IPS DF 19.7 (cell line): ENCODE measurements around the gene CDK5RAP3.

Experiments used
- DNase-seq: peaks from one replicate; pipeline ENCODE4 v3.0.0-alpha.2; 2013; ENCODE audit warnings: low read depth, low spot score

Gene CDK5RAP3

GRCh38 chr17:48024149-48025039 lies 53.5 kb downstream of the CDK5RAP3 start:
- no peak for DNase-seq

- DNase-seq: no peak
Observed at GRCh38 chr17:48025040-48025903, 54.4 kb downstream of the CDK5RAP3 start.

GRCh38 chr17:48025904-48026501 lies 55.1 kb downstream of the CDK5RAP3 start:
- no peak for DNase-seq

DNA sequence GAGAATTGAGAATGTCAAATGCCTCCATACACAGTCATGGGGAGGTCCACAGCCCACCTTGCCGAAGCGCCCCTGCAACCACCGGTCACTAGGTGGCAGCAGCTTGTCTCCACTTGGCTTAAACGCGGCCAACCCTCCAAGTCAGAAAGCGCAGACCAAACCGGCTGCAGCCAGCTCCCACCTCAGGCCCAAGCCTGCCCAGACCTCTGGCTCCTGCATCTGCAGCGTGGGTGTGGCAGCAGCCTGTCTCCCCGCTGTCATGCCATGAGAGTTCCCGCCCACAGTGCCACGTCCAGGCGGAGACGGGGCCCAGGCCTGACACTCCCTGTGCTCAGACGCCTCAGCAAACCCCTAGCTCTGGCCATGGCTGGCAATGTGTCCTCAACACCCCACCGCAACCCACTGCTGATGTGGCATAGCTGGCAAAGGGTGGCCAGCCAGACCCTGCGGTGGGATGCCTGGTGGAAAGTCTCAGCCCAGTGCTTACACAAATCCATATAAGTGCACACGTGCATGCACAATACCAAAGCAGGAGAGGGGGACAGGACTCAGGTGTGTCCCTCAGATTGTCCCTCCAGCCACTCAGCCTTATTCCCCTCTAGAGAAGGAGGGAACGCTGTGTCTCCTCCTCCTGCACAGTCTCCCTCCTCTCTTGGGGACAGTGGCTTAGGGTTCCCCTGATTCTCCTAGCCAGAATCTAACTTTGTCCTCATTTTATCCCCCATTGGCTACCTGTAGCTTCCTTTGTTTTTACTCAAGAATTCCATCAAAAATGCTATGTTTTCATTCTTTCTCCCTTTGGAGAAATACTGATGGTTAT lies 55.8 kb downstream of the CDK5RAP3 start:
- no peak for DNase-seq

GRCh38 chr17:48027322-48027981 lies 56.5 kb downstream of the CDK5RAP3 start:
- no peak for DNase-seq

GRCh38 chr17:48028736-48029135 lies 57.8 kb downstream of the CDK5RAP3 start:
- no peak for DNase-seq

GRCh38 chr17:48030531-48030930 lies 59.6 kb downstream of the CDK5RAP3 start:
- no peak for DNase-seq
